ENCODE data around the gene MXD3. TPM values are rescaled to one million over a fixed set of nuclear protein-coding genes. Genes with fewer than 3 reads are reported as not detected.

MXD3 gene
- polyA plus RNA-seq, 3 donors: 21.5 to 61.9 (median 25.5) TPM

- Histone ChIP-seq H3K27ac (ENCODE audit: low read depth in 1 of 2, low read length in 2 of 2) (no peak overlapping the region), H2AFZ (ENCODE audit: insufficient read depth, low read depth, low read length, poor library complexity, severe bottlenecking) (no peak overlapping the region), H3K4me3 (replicated peaks in 1 of 3; ENCODE audit: low read depth in 2 of 3, low read length in 3 of 3) (no peak overlapping the region), H4K20me1 (ENCODE audit: insufficient read depth, low read length) (peaks cover 45% of the 10 kb centered on the region), H3K4me2 (replicated peaks; ENCODE audit: extremely low read depth, low read length, poor library complexity, severe bottlenecking) (no peak overlapping the region), H3K9me3 (replicated peaks in 1 of 2; ENCODE audit: control insufficient read depth in 1 of 2, insufficient read depth in 1 of 2, low read length in 2 of 2) (peaks cover 4 to 8% of the 10 kb centered on the region in 2 donors), H3K36me3 (replicated peaks in 1 of 2; ENCODE audit: control insufficient read depth in 1 of 2, insufficient read depth in 2 of 2, low read length in 2 of 2) (no peaks in the 10 kb centered on the region), H3K9ac (ENCODE audit: insufficient read depth, low read length, poor library complexity, severe bottlenecking) (no peak overlapping the region), H3K27me3 (ENCODE audit: control insufficient read depth in 2 of 2, insufficient read depth in 2 of 2, low read length in 2 of 2) (no peaks in the 10 kb centered on the region), H3K79me2 (ENCODE audit: insufficient read depth, low read length) (peaks cover 38% of the 10 kb centered on the region), H3K4me1 (ENCODE audit: control insufficient read depth in 1 of 2, insufficient read depth in 2 of 2, low read length in 2 of 2) (peaks cover 34 to 47% of the 10 kb centered on the region in 2 donors)
- intact Hi-C loops (cut with micrococcal nuclease): loop anchor here (10.0 kb wide), 2 partner anchors 189 to 279 kb away; partner anchors contain the start of genes DOK3 (in 1 of the 2) and TMED9 (in 1 of the 2)
- no peak for DNase-seq
- Mint-ChIP-seq H3K9me3 (peaks cover 7 to 12% (median 10%) of the 10 kb centered on the region in 7 donors), H3K27ac (peak overlapping the region in 1 of 7 donors; percentile 30), H3K4me3 (no peak overlapping the region), H3K36me3 (peaks cover 16 to 38% of the 10 kb centered on the region in 2 donors), H3K4me1 (peaks cover 43% of the 10 kb centered on the region), H3K27me3 (ENCODE audit: low read depth in 3 of 3) (peaks cover 0 to 4% (median 2%) of the 10 kb centered on the region in 3 donors)
- no peak for TF ChIP-seq CTCF (IDR thresholded peaks at IDR 0.05)
- no CpG with 5 or more reads among the region's 3 CpGs for WGBS (ENCODE audit: insufficient coverage)
Observed at GRCh38 chr5:177316005-177316404, 4.3 kb upstream of the MXD3 start.

- H3K36me3 ChIP-seq (replicated peaks in 1 of 2; ENCODE audit: control insufficient read depth in 1 of 2, insufficient read depth in 2 of 2, low read length in 2 of 2): no peaks in the 10 kb centered on the region
- H3K9me3 Mint-ChIP-seq: peaks cover 7 to 12% (median 10%) of the 10 kb centered on the region in 7 donors
- H3K4me3 Mint-ChIP-seq: no peak overlapping the region
- H3K27ac Mint-ChIP-seq: no peak overlapping the region
- peaks cover 44% of the 10 kb centered on the region for H3K79me2 ChIP-seq (ENCODE audit: insufficient read depth, low read length)
- H4K20me1 ChIP-seq (ENCODE audit: insufficient read depth, low read length): peaks cover 46% of the 10 kb centered on the region
- no peak overlapping the region for H2AFZ ChIP-seq (ENCODE audit: insufficient read depth, low read depth, low read length, poor library complexity, severe bottlenecking)
- TF ChIP-seq CTCF (IDR thresholded peaks at IDR 0.05): no peak
- 97% methylated on average over 6 of the region's 7 CpGs for WGBS (ENCODE audit: insufficient coverage)
- DNase-seq: no peak
- peaks cover 34 to 47% of the 10 kb centered on the region in 2 donors for H3K4me1 ChIP-seq (ENCODE audit: control insufficient read depth in 1 of 2, insufficient read depth in 2 of 2, low read length in 2 of 2)
- no peaks in the 10 kb centered on the region for H3K27me3 ChIP-seq (ENCODE audit: control insufficient read depth in 2 of 2, insufficient read depth in 2 of 2, low read length in 2 of 2)
- H3K4me1 Mint-ChIP-seq: peaks cover 43% of the 10 kb centered on the region
- intact Hi-C loops (cut with micrococcal nuclease): loop anchor here (10.0 kb wide), 2 partner anchors 189 to 279 kb away; partner anchors contain the start of genes DOK3 (in 1 of the 2) and TMED9 (in 1 of the 2)
- H3K27ac ChIP-seq (ENCODE audit: low read depth in 1 of 2, low read length in 2 of 2): no peak overlapping the region
- no peak overlapping the region for H3K4me3 ChIP-seq (replicated peaks in 1 of 3; ENCODE audit: low read depth in 2 of 3, low read length in 3 of 3)
- no peak overlapping the region for H3K4me2 ChIP-seq (replicated peaks; ENCODE audit: extremely low read depth, low read length, poor library complexity, severe bottlenecking)
- H3K9me3 ChIP-seq (replicated peaks in 1 of 2; ENCODE audit: control insufficient read depth in 1 of 2, insufficient read depth in 1 of 2, low read length in 2 of 2): peaks cover 4 to 8% of the 10 kb centered on the region in 2 donors
- peaks cover 0 to 4% (median 2%) of the 10 kb centered on the region in 3 donors for H3K27me3 Mint-ChIP-seq (ENCODE audit: low read depth in 3 of 3)
- peaks cover 16 to 38% of the 10 kb centered on the region in 2 donors for H3K36me3 Mint-ChIP-seq
- no peak overlapping the region for H3K9ac ChIP-seq (ENCODE audit: insufficient read depth, low read length, poor library complexity, severe bottlenecking)
Observed at GRCh38 chr5:177315411-177315810, 3.7 kb upstream of the MXD3 start.

All from CD14-positive monocyte (primary cell).